SK-N-SH (cell line): ENCODE measurements around the gene ZNF621. TPM values are rescaled to one million over a fixed set of nuclear protein-coding genes. Genes with fewer than 3 reads are reported as not detected.

Experiments
- CTCF ChIA-PET: fragments of 300-600, 350-600 bp; formaldehyde crosslinking; extraction: SDS; loops from one replicate; lab custom pipeline; 2021; lab: Yijun Ruan, JAX
- POLR2A ChIA-PET: fragments of 350-600 bp; sonication (Branson Sonifier 250); formaldehyde crosslinking; extraction: SDS; loops from one replicate; lab custom pipeline; 2020; ENCODE audit warnings: antibody characterized with exemption, inconsistent platforms; lab: Yijun Ruan, JAX
- DNase-seq: peaks from one replicate; pipeline ENCODE4 v3.0.0; 2012
- H2AFZ ChIP-seq: fragments of 200-600 bp; sonication (generic); 2 replicates; pipeline ENCODE4 v1.8.1; 2016; ENCODE audit warnings: antibody characterized with exemption, mild to moderate bottlenecking, low read depth
- H3F3A ChIP-seq: fragments of 200-600 bp; sonication (generic); replicated peaks from 2 replicates; pipeline ENCODE3; 2016; ENCODE audit warnings: antibody characterized with exemption, mild to moderate bottlenecking; ENCODE audit not compliant: insufficient read depth
- H3K27ac ChIP-seq, 2 experiments: fragments of 200-500 bp in 1 of 2; fragments of 200-600 bp in 1 of 2; sonication (Bioruptor generic) in 1 of 2; sonication (generic), shearing (Covaris generic) in 1 of 2; 2 replicates each; pipeline versions ENCODE4 v1.5.1 to v1.6.1; 2014 to 2016; ENCODE audit warnings: low read depth in 2 of 2, inconsistent platforms in 1 of 2, low read length in 1 of 2, mild to moderate bottlenecking in 1 of 2, mixed read lengths in 1 of 2
- H3K27me3 ChIP-seq: fragments of 200-600 bp; sonication (generic), shearing (Covaris generic); 2 replicates; pipeline ENCODE4 v1.6.1; 2016; ENCODE audit warnings: mixed run types; ENCODE audit not compliant: insufficient read depth
- H3K36me3 ChIP-seq, 2 experiments: fragments of 200-500 bp in 1 of 2; fragments of 200-600 bp in 1 of 2; sonication (Bioruptor generic) in 1 of 2; sonication (generic) in 1 of 2; replicated peaks in 1 of 2; 2 replicates each; pipeline versions ENCODE3 to v1.5.1; 2014 to 2016; ENCODE audit warnings: low read length in 1 of 2, mild to moderate bottlenecking in 1 of 2; ENCODE audit not compliant: insufficient read depth in 2 of 2, control insufficient read depth in 1 of 2
- H3K4me1 ChIP-seq, 2 experiments: fragments of 200-500 bp in 1 of 2; fragments of 200-600 bp in 1 of 2; sonication (Bioruptor generic) in 1 of 2; sonication (generic), shearing (Covaris generic) in 1 of 2; 2 replicates each; pipeline versions ENCODE4 v1.5.1 to v1.6.1; 2014 to 2016; ENCODE audit warnings: low read depth in 1 of 2, low read length in 1 of 2, mixed run types in 1 of 2; ENCODE audit not compliant: insufficient read depth in 2 of 2, control insufficient read depth in 1 of 2
- H3K4me2 ChIP-seq: fragments of 200-600 bp; sonication (generic), shearing (Covaris generic); 2 replicates; pipeline ENCODE4 v1.6.1; 2017; ENCODE audit warnings: mixed run types
- H3K4me3 ChIP-seq, 2 experiments: fragments of 200-500 bp in 1 of 2; fragments of 200-600 bp in 1 of 2; sonication (Bioruptor generic) in 1 of 2; sonication (generic), shearing (Covaris generic) in 1 of 2; 2 replicates each; pipeline versions ENCODE4 v1.5.1 to v1.8.1; 2014 to 2016; ENCODE audit warnings: low read depth in 2 of 2, inconsistent platforms in 1 of 2, low read length in 1 of 2, mild to moderate bottlenecking in 1 of 2, mixed read lengths in 1 of 2, moderate library complexity in 1 of 2
- H3K79me2 ChIP-seq: fragments of 200-600 bp; sonication (generic); 2 replicates; pipeline ENCODE4 v1.8.1; 2017; ENCODE audit warnings: mild to moderate bottlenecking; ENCODE audit not compliant: insufficient read depth
- H3K9ac ChIP-seq: fragments of 200-600 bp; sonication (generic); 2 replicates; pipeline ENCODE4 v1.6.1; 2017; ENCODE audit warnings: mixed run types
- H3K9me2 ChIP-seq: fragments of 200-600 bp; sonication (generic); 2 replicates; pipeline ENCODE4 v1.6.1; 2017; ENCODE audit warnings: mixed run types
- H3K9me3 ChIP-seq: fragments of 200-600 bp; sonication (generic); 2 replicates; pipeline ENCODE4 v1.6.1; 2017; ENCODE audit warnings: mixed run types, mild to moderate bottlenecking, moderate library complexity
- H4K20me1 ChIP-seq: fragments of 200-600 bp; sonication (generic); 2 replicates; pipeline ENCODE4 v1.6.1; 2017; ENCODE audit warnings: mild to moderate bottlenecking, mixed run types; ENCODE audit not compliant: insufficient read depth
- CHD2 ChIP-seq: fragments of 150-350 bp; IDR thresholded peaks from 2 replicates; pipeline ENCODE4 v1.6.1; 2018; ENCODE audit warnings: low read length; ENCODE audit not compliant: partially characterized antibody
- CTCF ChIP-seq: fragments of 200-600 bp; sonication (generic); IDR thresholded peaks from 2 replicates; pipeline ENCODE4 v1.6.1; 2017; ENCODE audit warnings: antibody characterized with exemption, mild to moderate bottlenecking, moderate library complexity
- FOXJ3 ChIP-seq: sonication (generic); formaldehyde crosslinking; IDR thresholded peaks from 2 replicates; pipeline ENCODE4 v1.5.1; 2020; ENCODE audit warnings: mild to moderate bottlenecking, missing genetic modification reagents
- FOXM1 ChIP-seq: IDR thresholded peaks from 2 replicates; pipeline ENCODE4 v1.4.0; 2012; ENCODE audit warnings: low read depth, mild to moderate bottlenecking
- GATA2 ChIP-seq: sonication (generic); formaldehyde crosslinking; IDR thresholded peaks from 2 replicates; pipeline ENCODE4 v1.5.0; 2020; ENCODE audit warnings: mild to moderate bottlenecking, missing genetic modification reagents
- JUND ChIP-seq: IDR thresholded peaks from 2 replicates; pipeline ENCODE4 v1.4.0; 2012
- MEF2A ChIP-seq: IDR thresholded peaks from 2 replicates; pipeline ENCODE4 v1.4.0; 2012; ENCODE audit warnings: low read depth, borderline replicate concordance
- MXI1 ChIP-seq: IDR thresholded peaks from 2 replicates; pipeline ENCODE4 v1.6.1; 2012; ENCODE audit warnings: mild to moderate bottlenecking, low read depth, low read length, improper control_type of control experiment
- POLR2AphosphoS5 ChIP-seq: IDR thresholded peaks from 2 replicates; pipeline ENCODE4 v1.6.1; 2012; ENCODE audit warnings: low read depth, low read length
- RCOR1 ChIP-seq: fragments of 150-350 bp; IDR thresholded peaks from 2 replicates; pipeline ENCODE4 v1.6.1; 2017; ENCODE audit warnings: antibody characterized with exemption, low read length
- RFX5 ChIP-seq: IDR thresholded peaks from 2 replicates; pipeline ENCODE4 v1.6.1; 2012; ENCODE audit warnings: mild to moderate bottlenecking, improper control_type of control experiment, low read length
- SMC3 ChIP-seq: IDR thresholded peaks from 2 replicates; pipeline ENCODE4 v1.6.1; 2012; ENCODE audit warnings: low read depth, low read length, improper control_type of control experiment
- TAF1 ChIP-seq: IDR thresholded peaks from 2 replicates; pipeline ENCODE4 v1.6.1; 2012; ENCODE audit warnings: low read depth, mild to moderate bottlenecking, low read length, moderate library complexity, borderline replicate concordance
- TCF12 ChIP-seq: IDR thresholded peaks from 2 replicates; pipeline ENCODE4 v1.4.0; 2012
- TEAD4 ChIP-seq: IDR thresholded peaks from 2 replicates; pipeline ENCODE4 v1.4.0; 2012; ENCODE audit warnings: mild to moderate bottlenecking, borderline replicate concordance; ENCODE audit not compliant: insufficient read depth
- YY1 ChIP-seq: IDR thresholded peaks from 2 replicates; pipeline ENCODE4 v1.4.0; 2012; ENCODE audit warnings: low read depth, mild to moderate bottlenecking
- WGBS: methylation state at CpG from one replicate; pipeline ENCODE4 v1.1.6; 2017; ENCODE audit warnings: low lambda C conversion rate; 5-methylcytosine and 5-hydroxymethylcytosine counted together
- polyA plus RNA-seq, 3 experiments: library from polyadenylated mRNA; depleted of rRNA; stranded (reverse); fragments of >200 nt; gene quantifications; 2 replicates each; pipeline ENCODE4 v1.2.3, GENCODE V29; 2012
- TF ChIP-seq, protein P1 (sequence below): IDR thresholded peaks from 2 replicates; pipeline ENCODE4 v1.4.0; 2012; ENCODE audit warnings: low read depth

The ZNF621 gene
- polyA plus RNA-seq, 1 of the 3 experiments (the other 2 are of a cell fraction), result 10.3 TPM

- TF ChIP-seq FOXJ3 (CRISPR knock-in tag) (no peak), YY1 (no peak), TEAD4 (no peak), GATA2 (no peak), CTCF (no peak), RFX5 (no peak)
- TF ChIP-seq, all 33 proteins: peak for 0
These were observed 49.9 kb downstream of the ZNF621 start for GRCh38 chr3:40574661-40575060.

DNA sequence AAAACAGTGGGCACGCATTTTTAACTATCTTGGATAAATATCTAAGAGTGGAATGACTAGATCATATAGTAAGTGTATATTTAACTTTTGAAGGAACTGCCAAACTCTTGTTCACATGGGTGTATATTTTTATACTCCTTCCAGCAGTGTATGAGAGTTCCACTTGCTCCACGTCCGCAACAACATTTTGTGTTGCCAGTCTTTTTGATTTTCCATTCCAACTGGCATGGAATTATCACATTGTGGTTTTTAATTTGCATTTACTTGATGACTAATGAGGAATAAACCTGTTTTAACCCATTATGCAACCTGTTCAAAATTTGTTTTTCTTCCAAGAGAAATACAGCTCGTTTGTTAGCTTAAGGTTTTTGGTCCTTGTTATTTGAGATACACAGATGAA, 51.6 kb downstream of the ZNF621 start:
- Histone ChIP-seq H3K4me3 (no peak overlapping the region), H2AFZ (no peak overlapping the region), H3K9me3 (no peaks in the 10 kb centered on the region), H3F3A (no peaks in the 10 kb centered on the region), H3K4me2 (no peak overlapping the region), H3K9me2 (no peaks in the 10 kb centered on the region), H3K79me2 (no peaks in the 10 kb centered on the region), H3K4me1 (peaks cover 0 to 2% of the 10 kb centered on the region in 2 experiments; a peak in 1 of 4 replicates), H3K27ac (no peak overlapping the region), H3K36me3 (no peaks in the 10 kb centered on the region), H3K9ac (no peak overlapping the region), H4K20me1 (no peaks in the 10 kb centered on the region), H3K27me3 (no peaks in the 10 kb centered on the region)
- ChIA-PET CTCF (interaction anchor here (0.8 to 0.9 kb wide), 2 partner anchors 8 to 474 kb away, joined by 3 to 5 read pairs; no protein-coding TSS in a partner anchor), POLR2A (no interaction called here)
- no peak for DNase-seq
- WGBS, result 55% methylated on average over 4 of the region's 4 CpGs
- no peak for TF ChIP-seq TCF12

More at GRCh38 chr3:40574661-40575060, 49.9 kb downstream of the ZNF621 start:
- H3F3A ChIP-seq, result no peaks in the 10 kb centered on the region
- H3K27ac ChIP-seq, result no peak overlapping the region
- no peaks in the 10 kb centered on the region for H3K4me1 ChIP-seq
- H3K9ac ChIP-seq, result no peak overlapping the region
- DNase-seq, result no peak
- H3K4me3 ChIP-seq, result no peak overlapping the region
- H3K4me2 ChIP-seq, result no peak overlapping the region
- no peaks in the 10 kb centered on the region for H3K9me2 ChIP-seq
- H3K27me3 ChIP-seq, result no peaks in the 10 kb centered on the region
- H4K20me1 ChIP-seq, result no peaks in the 10 kb centered on the region
- 97% methylated on average over 5 of the region's 5 CpGs for WGBS
- ChIA-PET POLR2A (no interaction called here), CTCF (interaction anchor here (0.8 kb wide), 2 partner anchors 9 to 396 kb away, joined by 4 to 5 read pairs; no protein-coding TSS in a partner anchor)
- no peaks in the 10 kb centered on the region for H3K36me3 ChIP-seq
- no peaks in the 10 kb centered on the region for H3K9me3 ChIP-seq
- no peak overlapping the region for H2AFZ ChIP-seq
- H3K79me2 ChIP-seq, result no peaks in the 10 kb centered on the region

GRCh38 chr3:40580494-40581091, 55.8 kb downstream of the ZNF621 start:
- Histone ChIP-seq H3K4me1 (peaks cover 0 to 18% of the 10 kb centered on the region in 2 experiments; a peak in 2 of 4 replicates), H3K9ac (no peak overlapping the region), H2AFZ (no peak overlapping the region), H3K27ac (no peak overlapping the region), H3K4me3 (no peak overlapping the region; a peak in 1 of 4 replicates), H3K9me2 (no peaks in the 10 kb centered on the region), H3K9me3 (no peaks in the 10 kb centered on the region), H3F3A (no peaks in the 10 kb centered on the region), H4K20me1 (no peaks in the 10 kb centered on the region), H3K79me2 (no peaks in the 10 kb centered on the region), H3K27me3 (no peaks in the 10 kb centered on the region), H3K36me3 (no peaks in the 10 kb centered on the region), H3K4me2 (no peak overlapping the region)
- DNase-seq, result peak; percentile 75
- 0% methylated on average over 2 of the region's 2 CpGs for WGBS
- ChIA-PET CTCF (interaction anchor here (0.5 to 8.1 kb wide), 37 partner anchors 9 to 1611 kb away, joined by 3 to 136 read pairs (median 4); partner anchors contain the start of gene CTNNB1), POLR2A (interaction anchor here (1.3 kb wide), 1 partner anchor 619 kb away, joined by 7 read pairs; the partner anchor contains the start of gene CTNNB1)
- TF ChIP-seq CTCF (peak; percentile 95), TEAD4 (no peak), CHD2 (no peak), JUND (no peak), MXI1 (no peak), FOXM1 (no peak), RCOR1 (no peak), FOXJ3 (CRISPR knock-in tag) (no peak), SMC3 (peak; percentile 96), YY1 (no peak), TCF12 (no peak), RFX5 (no peak), POLR2AphosphoS5 (no peak), GATA2 (no peak), MEF2A (no peak), TAF1 (no peak)
- TF ChIP-seq, protein P1, sequence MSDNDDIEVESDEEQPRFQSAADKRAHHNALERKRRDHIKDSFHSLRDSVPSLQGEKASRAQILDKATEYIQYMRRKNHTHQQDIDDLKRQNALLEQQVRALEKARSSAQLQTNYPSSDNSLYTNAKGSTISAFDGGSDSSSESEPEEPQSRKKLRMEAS, result no peak
